SK-N-SH (cell line): ENCODE results near the gene GOLGB1. TPM values are rescaled to one million over a fixed set of nuclear protein-coding genes. Genes with fewer than 3 reads are reported as not detected.

Experiments used
- CTCF ChIA-PET: fragments of 300-600, 350-600 bp; formaldehyde crosslinking; extraction: SDS; loops from one replicate; lab custom pipeline; 2021; lab: Yijun Ruan, JAX
- POLR2A ChIA-PET: fragments of 350-600 bp; sonication (Branson Sonifier 250); formaldehyde crosslinking; extraction: SDS; loops from one replicate; lab custom pipeline; 2020; ENCODE audit warnings: antibody characterized with exemption, inconsistent platforms; lab: Yijun Ruan, JAX
- DNase-seq: peaks from one replicate; pipeline ENCODE4 v3.0.0; 2012
- H2AFZ ChIP-seq: fragments of 200-600 bp; sonication (generic); 2 replicates; pipeline ENCODE4 v1.8.1; 2016; ENCODE audit warnings: antibody characterized with exemption, mild to moderate bottlenecking, low read depth
- H3F3A ChIP-seq: fragments of 200-600 bp; sonication (generic); replicated peaks from 2 replicates; pipeline ENCODE3; 2016; ENCODE audit warnings: antibody characterized with exemption, mild to moderate bottlenecking; ENCODE audit not compliant: insufficient read depth
- H3K27ac ChIP-seq, 2 experiments: fragments of 200-500 bp in 1 of 2; fragments of 200-600 bp in 1 of 2; sonication (Bioruptor generic) in 1 of 2; sonication (generic), shearing (Covaris generic) in 1 of 2; 2 replicates each; pipeline versions ENCODE4 v1.5.1 to v1.6.1; 2014 to 2016; ENCODE audit warnings: low read depth in 2 of 2, inconsistent platforms in 1 of 2, low read length in 1 of 2, mild to moderate bottlenecking in 1 of 2, mixed read lengths in 1 of 2
- H3K27me3 ChIP-seq: fragments of 200-600 bp; sonication (generic), shearing (Covaris generic); 2 replicates; pipeline ENCODE4 v1.6.1; 2016; ENCODE audit warnings: mixed run types; ENCODE audit not compliant: insufficient read depth
- H3K36me3 ChIP-seq, 2 experiments: fragments of 200-500 bp in 1 of 2; fragments of 200-600 bp in 1 of 2; sonication (Bioruptor generic) in 1 of 2; sonication (generic) in 1 of 2; replicated peaks in 1 of 2; 2 replicates each; pipeline versions ENCODE3 to v1.5.1; 2014 to 2016; ENCODE audit warnings: low read length in 1 of 2, mild to moderate bottlenecking in 1 of 2; ENCODE audit not compliant: insufficient read depth in 2 of 2, control insufficient read depth in 1 of 2
- H3K4me1 ChIP-seq, 2 experiments: fragments of 200-500 bp in 1 of 2; fragments of 200-600 bp in 1 of 2; sonication (Bioruptor generic) in 1 of 2; sonication (generic), shearing (Covaris generic) in 1 of 2; 2 replicates each; pipeline versions ENCODE4 v1.5.1 to v1.6.1; 2014 to 2016; ENCODE audit warnings: low read depth in 1 of 2, low read length in 1 of 2, mixed run types in 1 of 2; ENCODE audit not compliant: insufficient read depth in 2 of 2, control insufficient read depth in 1 of 2
- H3K4me2 ChIP-seq: fragments of 200-600 bp; sonication (generic), shearing (Covaris generic); 2 replicates; pipeline ENCODE4 v1.6.1; 2017; ENCODE audit warnings: mixed run types
- H3K4me3 ChIP-seq, 2 experiments: fragments of 200-500 bp in 1 of 2; fragments of 200-600 bp in 1 of 2; sonication (Bioruptor generic) in 1 of 2; sonication (generic), shearing (Covaris generic) in 1 of 2; 2 replicates each; pipeline versions ENCODE4 v1.5.1 to v1.8.1; 2014 to 2016; ENCODE audit warnings: low read depth in 2 of 2, inconsistent platforms in 1 of 2, low read length in 1 of 2, mild to moderate bottlenecking in 1 of 2, mixed read lengths in 1 of 2, moderate library complexity in 1 of 2
- H3K79me2 ChIP-seq: fragments of 200-600 bp; sonication (generic); 2 replicates; pipeline ENCODE4 v1.8.1; 2017; ENCODE audit warnings: mild to moderate bottlenecking; ENCODE audit not compliant: insufficient read depth
- H3K9ac ChIP-seq: fragments of 200-600 bp; sonication (generic); 2 replicates; pipeline ENCODE4 v1.6.1; 2017; ENCODE audit warnings: mixed run types
- H3K9me2 ChIP-seq: fragments of 200-600 bp; sonication (generic); 2 replicates; pipeline ENCODE4 v1.6.1; 2017; ENCODE audit warnings: mixed run types
- H3K9me3 ChIP-seq: fragments of 200-600 bp; sonication (generic); 2 replicates; pipeline ENCODE4 v1.6.1; 2017; ENCODE audit warnings: mixed run types, mild to moderate bottlenecking, moderate library complexity
- H4K20me1 ChIP-seq: fragments of 200-600 bp; sonication (generic); 2 replicates; pipeline ENCODE4 v1.6.1; 2017; ENCODE audit warnings: mild to moderate bottlenecking, mixed run types; ENCODE audit not compliant: insufficient read depth
- CHD2 ChIP-seq: fragments of 150-350 bp; IDR thresholded peaks from 2 replicates; pipeline ENCODE4 v1.6.1; 2018; ENCODE audit warnings: low read length; ENCODE audit not compliant: partially characterized antibody
- ELF1 ChIP-seq: IDR thresholded peaks from 2 replicates; pipeline ENCODE4 v1.4.0; 2012
- EP300 ChIP-seq, 2 experiments: IDR thresholded peaks; 2 replicates each; pipeline versions ENCODE4 v1.4.0 to v1.6.1; 2012; ENCODE audit warnings: borderline replicate concordance in 1 of 2, low read depth in 1 of 2, low read length in 1 of 2
- FOSL2 ChIP-seq: IDR thresholded peaks from 2 replicates; pipeline ENCODE4 v1.4.0; 2012; ENCODE audit warnings: low read depth, mild to moderate bottlenecking, moderate library complexity, borderline replicate concordance
- GABPA ChIP-seq: IDR thresholded peaks from 2 replicates; pipeline ENCODE4 v1.4.0; 2012; ENCODE audit warnings: low read depth, mild to moderate bottlenecking
- MXI1 ChIP-seq: IDR thresholded peaks from 2 replicates; pipeline ENCODE4 v1.6.1; 2012; ENCODE audit warnings: mild to moderate bottlenecking, low read depth, low read length, improper control_type of control experiment
- POLR2AphosphoS5 ChIP-seq: IDR thresholded peaks from 2 replicates; pipeline ENCODE4 v1.6.1; 2012; ENCODE audit warnings: low read depth, low read length
- RCOR1 ChIP-seq: fragments of 150-350 bp; IDR thresholded peaks from 2 replicates; pipeline ENCODE4 v1.6.1; 2017; ENCODE audit warnings: antibody characterized with exemption, low read length
- RFX5 ChIP-seq: IDR thresholded peaks from 2 replicates; pipeline ENCODE4 v1.6.1; 2012; ENCODE audit warnings: mild to moderate bottlenecking, improper control_type of control experiment, low read length
- SIN3A ChIP-seq: IDR thresholded peaks from 2 replicates; pipeline ENCODE4 v1.6.1; 2012; ENCODE audit warnings: low read depth, mild to moderate bottlenecking, low read length, moderate library complexity, borderline replicate concordance
- TAF1 ChIP-seq: IDR thresholded peaks from 2 replicates; pipeline ENCODE4 v1.6.1; 2012; ENCODE audit warnings: low read depth, mild to moderate bottlenecking, low read length, moderate library complexity, borderline replicate concordance
- WGBS: methylation state at CpG from one replicate; pipeline ENCODE4 v1.1.6; 2017; ENCODE audit warnings: low lambda C conversion rate; 5-methylcytosine and 5-hydroxymethylcytosine counted together
- polyA plus RNA-seq, 3 experiments: library from polyadenylated mRNA; depleted of rRNA; stranded (reverse); fragments of >200 nt; gene quantifications; 2 replicates each; pipeline ENCODE4 v1.2.3, GENCODE V29; 2012
- TF ChIP-seq, protein P1 (sequence below): IDR thresholded peaks from 2 replicates; pipeline ENCODE4 v1.6.1; 2012; ENCODE audit warnings: mild to moderate bottlenecking, low read depth, low read length, moderate library complexity
- TF ChIP-seq, protein P2 (sequence below): fragments of 150-350 bp; IDR thresholded peaks from 2 replicates; pipeline ENCODE4 v1.6.1; 2016; ENCODE audit warnings: mild to moderate bottlenecking, low read depth, low read length
- TF ChIP-seq, protein P3 (sequence below): IDR thresholded peaks from 2 replicates; pipeline ENCODE4; 2012
- TF ChIP-seq, protein P4 (sequence below): IDR thresholded peaks from 2 replicates; pipeline ENCODE4 v1.4.0; 2012; ENCODE audit warnings: low read depth, borderline replicate concordance
- TF ChIP-seq, protein P5 (sequence below): fragments of 200-600 bp; sonication (generic); IDR thresholded peaks from 2 replicates; pipeline ENCODE4 v1.6.1; 2017; ENCODE audit warnings: antibody characterized with exemption, mild to moderate bottlenecking, moderate library complexity

The GOLGB1 gene, protein sequence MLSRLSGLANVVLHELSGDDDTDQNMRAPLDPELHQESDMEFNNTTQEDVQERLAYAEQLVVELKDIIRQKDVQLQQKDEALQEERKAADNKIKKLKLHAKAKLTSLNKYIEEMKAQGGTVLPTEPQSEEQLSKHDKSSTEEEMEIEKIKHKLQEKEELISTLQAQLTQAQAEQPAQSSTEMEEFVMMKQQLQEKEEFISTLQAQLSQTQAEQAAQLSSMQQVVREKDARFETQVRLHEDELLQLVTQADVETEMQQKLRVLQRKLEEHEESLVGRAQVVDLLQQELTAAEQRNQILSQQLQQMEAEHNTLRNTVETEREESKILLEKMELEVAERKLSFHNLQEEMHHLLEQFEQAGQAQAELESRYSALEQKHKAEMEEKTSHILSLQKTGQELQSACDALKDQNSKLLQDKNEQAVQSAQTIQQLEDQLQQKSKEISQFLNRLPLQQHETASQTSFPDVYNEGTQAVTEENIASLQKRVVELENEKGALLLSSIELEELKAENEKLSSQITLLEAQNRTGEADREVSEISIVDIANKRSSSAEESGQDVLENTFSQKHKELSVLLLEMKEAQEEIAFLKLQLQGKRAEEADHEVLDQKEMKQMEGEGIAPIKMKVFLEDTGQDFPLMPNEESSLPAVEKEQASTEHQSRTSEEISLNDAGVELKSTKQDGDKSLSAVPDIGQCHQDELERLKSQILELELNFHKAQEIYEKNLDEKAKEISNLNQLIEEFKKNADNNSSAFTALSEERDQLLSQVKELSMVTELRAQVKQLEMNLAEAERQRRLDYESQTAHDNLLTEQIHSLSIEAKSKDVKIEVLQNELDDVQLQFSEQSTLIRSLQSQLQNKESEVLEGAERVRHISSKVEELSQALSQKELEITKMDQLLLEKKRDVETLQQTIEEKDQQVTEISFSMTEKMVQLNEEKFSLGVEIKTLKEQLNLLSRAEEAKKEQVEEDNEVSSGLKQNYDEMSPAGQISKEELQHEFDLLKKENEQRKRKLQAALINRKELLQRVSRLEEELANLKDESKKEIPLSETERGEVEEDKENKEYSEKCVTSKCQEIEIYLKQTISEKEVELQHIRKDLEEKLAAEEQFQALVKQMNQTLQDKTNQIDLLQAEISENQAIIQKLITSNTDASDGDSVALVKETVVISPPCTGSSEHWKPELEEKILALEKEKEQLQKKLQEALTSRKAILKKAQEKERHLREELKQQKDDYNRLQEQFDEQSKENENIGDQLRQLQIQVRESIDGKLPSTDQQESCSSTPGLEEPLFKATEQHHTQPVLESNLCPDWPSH (N-terminal part only)
- polyA plus RNA-seq (2012; rRNA removed) = 10.3 and 15.4 TPM in 2 replicates
- 8.8 and 9.6 TPM in 2 replicates for polyA plus RNA-seq (2012; cell fraction: cytosol; rRNA removed)
- 34.5 and 40.9 TPM in 2 replicates for polyA plus RNA-seq (2012; cell fraction: nucleus; rRNA removed)

DNA sequence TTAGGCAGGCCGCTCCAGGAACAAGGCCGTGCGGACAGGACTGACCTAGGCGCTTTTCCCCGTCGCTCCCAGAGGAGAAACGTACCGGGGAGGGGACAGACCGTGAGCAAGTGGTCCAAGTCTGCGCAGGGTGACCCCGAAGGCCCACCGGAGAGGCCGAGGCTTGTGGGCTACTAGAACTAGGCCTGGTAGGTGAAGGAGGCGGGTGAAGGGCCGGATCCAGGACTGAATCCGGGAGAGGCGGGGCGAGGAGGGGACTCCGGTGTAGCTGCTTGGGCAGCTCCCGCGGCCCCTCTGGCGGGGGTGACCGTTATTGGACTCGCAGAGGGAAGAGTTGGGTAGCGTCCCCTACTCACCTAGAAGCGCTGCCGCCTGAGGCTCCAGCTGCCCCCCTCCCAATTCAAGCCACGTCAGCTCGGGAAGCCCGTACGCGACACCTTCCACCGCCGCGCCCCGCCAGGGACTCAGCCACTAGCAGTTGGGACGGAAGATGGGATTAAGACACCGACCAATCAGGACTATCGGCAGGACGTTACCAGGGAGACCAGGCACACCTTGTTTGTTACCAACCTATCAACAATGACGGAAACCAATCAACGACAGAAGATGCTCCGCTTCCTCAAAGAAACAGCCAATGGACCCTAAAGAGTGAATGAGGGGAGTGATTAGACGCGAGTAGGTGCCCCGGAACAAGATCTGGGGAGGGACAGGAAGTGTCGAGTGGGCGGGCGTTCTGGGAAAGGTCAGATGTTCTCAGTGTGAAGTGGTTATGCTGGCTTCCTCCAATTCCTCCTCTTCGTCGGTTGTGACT lies at the start of gene GOLGB1:
TSS of gene GOLGB1 (minus strand) at position 466 of the 811 bp plus-strand sequence. CDS start 18,770 bp downstream, outside the sequence.
- CTCF ChIA-PET = interaction anchor here (0.6 kb wide), 1 partner anchor 952 kb away, joined by 3 read pairs; no protein-coding TSS in a partner anchor
- H3K4me2 ChIP-seq = peak within 1 kb of the TSS; percentile 84
- H3K9me2 ChIP-seq = no peaks in the 10 kb centered on the region
- H3K36me3 ChIP-seq = peaks cover 3 to 7% of the 10 kb centered on the region in 2 experiments
- peak within 1 kb of the TSS; percentile 92 to 95 for H3K4me3 ChIP-seq
- peak; percentile 89 for DNase-seq
- H3K27ac ChIP-seq = peak within 1 kb of the TSS; percentile 88 to 92
- H3K4me1 ChIP-seq = peaks cover 14 to 15% of the 10 kb centered on the region in 2 experiments; a peak in 3 of 4 replicates
- peak within 1 kb of the TSS; percentile 95 for H3K9ac ChIP-seq
- 1% methylated on average over 30 of the region's 51 CpGs for WGBS
- H4K20me1 ChIP-seq = peaks cover 25% of the 10 kb centered on the region
- peaks cover 54% of the 10 kb centered on the region for H3K79me2 ChIP-seq
- H3F3A ChIP-seq = peaks cover 4% of the 10 kb centered on the region
- peak within 1 kb of the TSS; percentile 90 for H2AFZ ChIP-seq
- no peaks in the 10 kb centered on the region for H3K9me3 ChIP-seq
- no peaks in the 10 kb centered on the region for H3K27me3 ChIP-seq
- POLR2A ChIA-PET = interaction anchor here (0.7 kb wide), 1 partner anchor 14 kb away, joined by 3 read pairs; no protein-coding TSS in a partner anchor
- no peak; the same call in 1 of the 2 replicates for TF ChIP-seq SIN3A
- TF ChIP-seq, protein P1, sequence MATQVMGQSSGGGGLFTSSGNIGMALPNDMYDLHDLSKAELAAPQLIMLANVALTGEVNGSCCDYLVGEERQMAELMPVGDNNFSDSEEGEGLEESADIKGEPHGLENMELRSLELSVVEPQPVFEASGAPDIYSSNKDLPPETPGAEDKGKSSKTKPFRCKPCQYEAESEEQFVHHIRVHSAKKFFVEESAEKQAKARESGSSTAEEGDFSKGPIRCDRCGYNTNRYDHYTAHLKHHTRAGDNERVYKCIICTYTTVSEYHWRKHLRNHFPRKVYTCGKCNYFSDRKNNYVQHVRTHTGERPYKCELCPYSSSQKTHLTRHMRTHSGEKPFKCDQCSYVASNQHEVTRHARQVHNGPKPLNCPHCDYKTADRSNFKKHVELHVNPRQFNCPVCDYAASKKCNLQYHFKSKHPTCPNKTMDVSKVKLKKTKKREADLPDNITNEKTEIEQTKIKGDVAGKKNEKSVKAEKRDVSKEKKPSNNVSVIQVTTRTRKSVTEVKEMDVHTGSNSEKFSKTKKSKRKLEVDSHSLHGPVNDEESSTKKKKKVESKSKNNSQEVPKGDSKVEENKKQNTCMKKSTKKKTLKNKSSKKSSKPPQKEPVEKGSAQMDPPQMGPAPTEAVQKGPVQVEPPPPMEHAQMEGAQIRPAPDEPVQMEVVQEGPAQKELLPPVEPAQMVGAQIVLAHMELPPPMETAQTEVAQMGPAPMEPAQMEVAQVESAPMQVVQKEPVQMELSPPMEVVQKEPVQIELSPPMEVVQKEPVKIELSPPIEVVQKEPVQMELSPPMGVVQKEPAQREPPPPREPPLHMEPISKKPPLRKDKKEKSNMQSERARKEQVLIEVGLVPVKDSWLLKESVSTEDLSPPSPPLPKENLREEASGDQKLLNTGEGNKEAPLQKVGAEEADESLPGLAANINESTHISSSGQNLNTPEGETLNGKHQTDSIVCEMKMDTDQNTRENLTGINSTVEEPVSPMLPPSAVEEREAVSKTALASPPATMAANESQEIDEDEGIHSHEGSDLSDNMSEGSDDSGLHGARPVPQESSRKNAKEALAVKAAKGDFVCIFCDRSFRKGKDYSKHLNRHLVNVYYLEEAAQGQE = 0 out of 2 replicates have a peak, but pooled peaks have one; percentile 15
- peak; percentile 95 for TF ChIP-seq POLR2AphosphoS5
- TF ChIP-seq, protein P2, sequence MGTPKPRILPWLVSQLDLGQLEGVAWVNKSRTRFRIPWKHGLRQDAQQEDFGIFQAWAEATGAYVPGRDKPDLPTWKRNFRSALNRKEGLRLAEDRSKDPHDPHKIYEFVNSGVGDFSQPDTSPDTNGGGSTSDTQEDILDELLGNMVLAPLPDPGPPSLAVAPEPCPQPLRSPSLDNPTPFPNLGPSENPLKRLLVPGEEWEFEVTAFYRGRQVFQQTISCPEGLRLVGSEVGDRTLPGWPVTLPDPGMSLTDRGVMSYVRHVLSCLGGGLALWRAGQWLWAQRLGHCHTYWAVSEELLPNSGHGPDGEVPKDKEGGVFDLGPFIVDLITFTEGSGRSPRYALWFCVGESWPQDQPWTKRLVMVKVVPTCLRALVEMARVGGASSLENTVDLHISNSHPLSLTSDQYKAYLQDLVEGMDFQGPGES = peak; percentile 69
- TF ChIP-seq GABPA = peak; percentile 97
- no peak for TF ChIP-seq RCOR1
- TF ChIP-seq FOSL2 = no peak
- peak; percentile 81 for TF ChIP-seq MXI1
- TF ChIP-seq, protein P3, sequence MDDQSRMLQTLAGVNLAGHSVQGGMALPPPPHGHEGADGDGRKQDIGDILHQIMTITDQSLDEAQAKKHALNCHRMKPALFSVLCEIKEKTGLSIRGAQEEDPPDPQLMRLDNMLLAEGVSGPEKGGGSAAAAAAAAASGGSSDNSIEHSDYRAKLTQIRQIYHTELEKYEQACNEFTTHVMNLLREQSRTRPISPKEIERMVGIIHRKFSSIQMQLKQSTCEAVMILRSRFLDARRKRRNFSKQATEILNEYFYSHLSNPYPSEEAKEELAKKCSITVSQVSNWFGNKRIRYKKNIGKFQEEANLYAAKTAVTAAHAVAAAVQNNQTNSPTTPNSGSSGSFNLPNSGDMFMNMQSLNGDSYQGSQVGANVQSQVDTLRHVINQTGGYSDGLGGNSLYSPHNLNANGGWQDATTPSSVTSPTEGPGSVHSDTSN = peak; percentile 61; the same call in 1 of the 2 replicates
- TF ChIP-seq ELF1 = peak; percentile 89
- TF ChIP-seq, protein P4, sequence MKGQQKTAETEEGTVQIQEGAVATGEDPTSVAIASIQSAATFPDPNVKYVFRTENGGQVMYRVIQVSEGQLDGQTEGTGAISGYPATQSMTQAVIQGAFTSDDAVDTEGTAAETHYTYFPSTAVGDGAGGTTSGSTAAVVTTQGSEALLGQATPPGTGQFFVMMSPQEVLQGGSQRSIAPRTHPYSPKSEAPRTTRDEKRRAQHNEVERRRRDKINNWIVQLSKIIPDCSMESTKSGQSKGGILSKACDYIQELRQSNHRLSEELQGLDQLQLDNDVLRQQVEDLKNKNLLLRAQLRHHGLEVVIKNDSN = peak; percentile 11; the same call in 1 of the 2 replicates
- TF ChIP-seq RFX5 = peak; percentile 97
- TF ChIP-seq CHD2 = peak; percentile 94
- TF ChIP-seq, protein P5, sequence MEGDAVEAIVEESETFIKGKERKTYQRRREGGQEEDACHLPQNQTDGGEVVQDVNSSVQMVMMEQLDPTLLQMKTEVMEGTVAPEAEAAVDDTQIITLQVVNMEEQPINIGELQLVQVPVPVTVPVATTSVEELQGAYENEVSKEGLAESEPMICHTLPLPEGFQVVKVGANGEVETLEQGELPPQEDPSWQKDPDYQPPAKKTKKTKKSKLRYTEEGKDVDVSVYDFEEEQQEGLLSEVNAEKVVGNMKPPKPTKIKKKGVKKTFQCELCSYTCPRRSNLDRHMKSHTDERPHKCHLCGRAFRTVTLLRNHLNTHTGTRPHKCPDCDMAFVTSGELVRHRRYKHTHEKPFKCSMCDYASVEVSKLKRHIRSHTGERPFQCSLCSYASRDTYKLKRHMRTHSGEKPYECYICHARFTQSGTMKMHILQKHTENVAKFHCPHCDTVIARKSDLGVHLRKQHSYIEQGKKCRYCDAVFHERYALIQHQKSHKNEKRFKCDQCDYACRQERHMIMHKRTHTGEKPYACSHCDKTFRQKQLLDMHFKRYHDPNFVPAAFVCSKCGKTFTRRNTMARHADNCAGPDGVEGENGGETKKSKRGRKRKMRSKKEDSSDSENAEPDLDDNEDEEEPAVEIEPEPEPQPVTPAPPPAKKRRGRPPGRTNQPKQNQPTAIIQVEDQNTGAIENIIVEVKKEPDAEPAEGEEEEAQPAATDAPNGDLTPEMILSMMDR = no peak
- TF ChIP-seq EP300 (IDR thresholded peaks at IDR 0.05; ENCODE audit: borderline replicate concordance in 1 of 2, low read depth in 1 of 2, low read length in 1 of 2) = peak in 1 of 2 experiments; percentile 49; a peak in 1 of 4 replicates
- peak; percentile 36 for TF ChIP-seq TAF1
